Activated B cell treated with CpG ODN at 0.5 μM for 24 hours (primary cell): ENCODE data around the gene RASGRF2. TPM values are rescaled to one million over a fixed set of nuclear protein-coding genes. Genes with fewer than 3 reads are reported as not detected.

ENCODE experiments used
- ATAC-seq: fragments of 200-7000 bp; cut with Tn5 transposase; one replicate; pipeline ENCODE4 v1.10.0; 2021; ENCODE audit warnings: low read depth, mild to moderate bottlenecking, moderate library complexity
- CTCF ChIA-PET: fragments of 350-600 bp; sonication (Branson Sonifier 250); formaldehyde crosslinking; loops from one replicate; lab custom pipeline; 2021; ENCODE audit warnings: antibody characterized with exemption; lab: Charles Lee
- POLR2A ChIA-PET: fragments of 350-600 bp; sonication (Branson Sonifier 250); formaldehyde crosslinking; loops from one replicate; lab custom pipeline; 2021; ENCODE audit warnings: antibody characterized with exemption; lab: Charles Lee
- DNase-seq: peaks from one replicate; pipeline ENCODE4 v3.0.0; 2022
- H3K27ac Mint-ChIP-seq: one replicate; pipeline ENCODE4 v1.8.0; 2020; ENCODE audit warnings: mixed read lengths
- H3K27me3 Mint-ChIP-seq: one replicate; pipeline ENCODE4 v1.8.0; 2021; ENCODE audit warnings: mixed read lengths
- H3K36me3 Mint-ChIP-seq: one replicate; pipeline ENCODE4 v1.8.0; 2021; ENCODE audit warnings: low read depth, mixed read lengths
- H3K4me1 Mint-ChIP-seq: one replicate; pipeline ENCODE4 v1.8.0; 2021; ENCODE audit warnings: mixed read lengths
- H3K4me3 Mint-ChIP-seq: one replicate; pipeline ENCODE4 v1.8.0; 2020; ENCODE audit warnings: mild to moderate bottlenecking, mixed read lengths
- H3K9me3 Mint-ChIP-seq: one replicate; pipeline ENCODE4 v1.8.0; 2020; ENCODE audit warnings: mixed read lengths
- intact Hi-C: fragments of 100-400 bp; cut with micrococcal nuclease; formaldehyde crosslinking; loops from one replicate; pipeline ENCODE4 v1.15.1; 2024
- total RNA-seq: library from RNA; stranded (reverse); gene quantifications from 2 replicates; pipeline ENCODE4 v1.2.3, GENCODE V29; 2022
- TF ChIP-seq, protein P1 (sequence below): fragments of 200-600 bp; IDR thresholded peaks from one replicate; pipeline ENCODE4 v1.8.0; 2022; ENCODE audit warnings: antibody characterized with exemption, mild to moderate bottlenecking

The RASGRF2 gene
- total RNA-seq, 1 donor from 2014 or later: 0.64 TPM

- ATAC-seq: no peak
- H3K36me3 Mint-ChIP-seq: no peaks in the 10 kb centered on the region
- TF ChIP-seq, protein P1, sequence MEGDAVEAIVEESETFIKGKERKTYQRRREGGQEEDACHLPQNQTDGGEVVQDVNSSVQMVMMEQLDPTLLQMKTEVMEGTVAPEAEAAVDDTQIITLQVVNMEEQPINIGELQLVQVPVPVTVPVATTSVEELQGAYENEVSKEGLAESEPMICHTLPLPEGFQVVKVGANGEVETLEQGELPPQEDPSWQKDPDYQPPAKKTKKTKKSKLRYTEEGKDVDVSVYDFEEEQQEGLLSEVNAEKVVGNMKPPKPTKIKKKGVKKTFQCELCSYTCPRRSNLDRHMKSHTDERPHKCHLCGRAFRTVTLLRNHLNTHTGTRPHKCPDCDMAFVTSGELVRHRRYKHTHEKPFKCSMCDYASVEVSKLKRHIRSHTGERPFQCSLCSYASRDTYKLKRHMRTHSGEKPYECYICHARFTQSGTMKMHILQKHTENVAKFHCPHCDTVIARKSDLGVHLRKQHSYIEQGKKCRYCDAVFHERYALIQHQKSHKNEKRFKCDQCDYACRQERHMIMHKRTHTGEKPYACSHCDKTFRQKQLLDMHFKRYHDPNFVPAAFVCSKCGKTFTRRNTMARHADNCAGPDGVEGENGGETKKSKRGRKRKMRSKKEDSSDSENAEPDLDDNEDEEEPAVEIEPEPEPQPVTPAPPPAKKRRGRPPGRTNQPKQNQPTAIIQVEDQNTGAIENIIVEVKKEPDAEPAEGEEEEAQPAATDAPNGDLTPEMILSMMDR: no peak
- H3K4me3 Mint-ChIP-seq: no peak overlapping the region
- no peak overlapping the region for H3K27ac Mint-ChIP-seq
- no peaks in the 10 kb centered on the region for H3K9me3 Mint-ChIP-seq
- no peak for DNase-seq
- intact Hi-C loops: no loop called here
- peaks cover 12% of the 10 kb centered on the region for H3K27me3 Mint-ChIP-seq
- peaks cover 5% of the 10 kb centered on the region for H3K4me1 Mint-ChIP-seq
- ChIA-PET POLR2A (interaction anchor here (0.6 kb wide), 1 partner anchor 446 kb away, joined by 3 read pairs; no protein-coding TSS in a partner anchor), CTCF (interaction anchor here (1.1 kb wide), 1 partner anchor 10 kb away, joined by 4 read pairs; no protein-coding TSS in a partner anchor)
These were observed 231.7 kb downstream of the RASGRF2 start for GRCh38 chr5:81191726-81192372.

- CTCF ChIA-PET: no interaction called here
- H3K4me1 Mint-ChIP-seq: peaks cover 5% of the 10 kb centered on the region
- H3K27me3 Mint-ChIP-seq: peaks cover 12% of the 10 kb centered on the region
These were observed 232.2 kb downstream of the RASGRF2 start for GRCh38 chr5:81192373-81192750.

GRCh38 chr5:81194633-81195334 lies 234.6 kb downstream of the RASGRF2 start:
- no peak overlapping the region for H3K4me3 Mint-ChIP-seq
- DNase-seq (peak; percentile 63), ATAC-seq (peak; percentile 88)
- POLR2A ChIA-PET: interaction anchor here (0.7 kb wide), 1 partner anchor 74 kb away, joined by 5 read pairs; no protein-coding TSS in a partner anchor
- H3K4me1 Mint-ChIP-seq: peaks cover 5% of the 10 kb centered on the region
- TF ChIP-seq, protein P1: no peak
- H3K36me3 Mint-ChIP-seq: no peaks in the 10 kb centered on the region
- intact Hi-C loops: loop anchor here (1.0 to 2.0 kb wide), 2 partner anchors 508 to 846 kb away; no protein-coding TSS in a partner anchor
- H3K27me3 Mint-ChIP-seq: peaks cover 12% of the 10 kb centered on the region
- no peak overlapping the region for H3K27ac Mint-ChIP-seq
- no peaks in the 10 kb centered on the region for H3K9me3 Mint-ChIP-seq
- CTCF ChIA-PET: interaction anchor here (0.5 to 1.6 kb wide), 7 partner anchors 11 to 1421 kb away, joined by 3 to 5 read pairs (median 4); no protein-coding TSS in a partner anchor

More at GRCh38 chr5:81192373-81192750, 232.2 kb downstream of the RASGRF2 start:
- Mint-ChIP-seq H3K9me3 (no peaks in the 10 kb centered on the region), H3K36me3 (no peaks in the 10 kb centered on the region), H3K27ac (no peak overlapping the region), H3K4me3 (no peak overlapping the region)
- ATAC-seq (no peak), DNase-seq (no peak)
- TF ChIP-seq, protein P1: no peak
- POLR2A ChIA-PET: no interaction called here
- intact Hi-C loops: no loop called here

DNA sequence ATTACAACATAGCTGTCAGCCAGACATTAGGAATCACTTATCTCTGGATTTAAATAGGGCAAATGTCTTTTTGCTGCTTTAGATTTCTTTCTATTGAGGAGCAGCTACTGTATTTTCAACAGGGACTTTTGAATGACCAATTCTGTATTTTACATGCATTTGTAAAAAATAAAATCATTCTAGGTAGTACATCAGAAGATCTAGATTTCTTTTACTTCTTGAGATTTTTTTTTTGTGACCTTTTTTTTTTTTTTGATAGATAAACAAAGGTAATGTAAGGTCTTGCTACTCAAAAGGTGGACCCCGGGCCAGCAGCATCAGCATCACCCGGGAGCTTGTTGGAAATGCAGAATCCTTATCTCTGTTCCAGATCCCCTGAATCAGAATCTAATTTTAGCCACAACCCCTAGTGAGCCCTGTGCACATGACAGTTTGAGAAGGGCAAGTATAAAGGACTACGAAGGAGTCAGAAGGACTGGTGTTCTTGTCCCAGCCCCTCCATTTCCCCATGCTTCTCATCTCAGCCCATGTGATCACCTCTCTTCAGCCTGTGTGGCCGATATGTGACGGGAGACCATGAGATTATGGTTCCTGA lies 235.3 kb downstream of the RASGRF2 start:
- Mint-ChIP-seq H3K36me3 (no peaks in the 10 kb centered on the region), H3K27me3 (peaks cover 12% of the 10 kb centered on the region), H3K27ac (no peak overlapping the region), H3K4me1 (peaks cover 5% of the 10 kb centered on the region), H3K4me3 (no peak overlapping the region), H3K9me3 (no peaks in the 10 kb centered on the region)
- TF ChIP-seq, protein P1: no peak
- ATAC-seq (no peak), DNase-seq (no peak)
- ChIA-PET POLR2A (interaction anchor here (0.6 to 0.7 kb wide), 2 partner anchors 74 to 850 kb away, joined by 3 to 5 read pairs; no protein-coding TSS in a partner anchor), CTCF (interaction anchor here (0.5 to 1.6 kb wide), 7 partner anchors 11 to 1421 kb away, joined by 3 to 5 read pairs (median 4); no protein-coding TSS in a partner anchor)
- intact Hi-C loops: loop anchor here (1.0 to 2.0 kb wide), 2 partner anchors 509 to 847 kb away; no protein-coding TSS in a partner anchor
